Trophoblast cell (in vitro differentiated cells and primary cell): ENCODE results near the gene ULK4.
"Not testable (repeated sequence)": the region's sequence is repeated elsewhere in the genome, so short reads cannot be mapped to it uniquely, and the experiment has no call there.

Source experiments
- DNase-seq, 2 donors: peaks; one replicate each; pipeline ENCODE4 v3.0.0-alpha.2; 2016
- H2AFZ ChIP-seq: 2 replicates; pipeline ENCODE4 v1.6.1; 2013; ENCODE audit warnings: low read length, moderate library complexity, mild to moderate bottlenecking; ENCODE audit not compliant: insufficient read depth, poor library complexity
- H2AK5ac ChIP-seq: 2 replicates; pipeline ENCODE4 v1.6.1; 2013; ENCODE audit warnings: mild to moderate bottlenecking, low read length
- H2BK120ac ChIP-seq: 2 replicates; pipeline ENCODE4 v1.6.1; 2013; ENCODE audit warnings: low read length, mild to moderate bottlenecking, moderate library complexity; ENCODE audit not compliant: insufficient read depth, poor library complexity
- H2BK12ac ChIP-seq: 2 replicates; pipeline ENCODE4 v1.6.1; 2013; ENCODE audit warnings: mild to moderate bottlenecking, low read length, moderate library complexity
- H2BK5ac ChIP-seq: 2 replicates; pipeline ENCODE4 v1.6.1; 2013; ENCODE audit warnings: low read length, low read depth, moderate library complexity, mild to moderate bottlenecking; ENCODE audit not compliant: poor library complexity
- H3K14ac ChIP-seq: 2 replicates; pipeline ENCODE4 v1.6.1; 2013; ENCODE audit warnings: mild to moderate bottlenecking, low read length
- H3K18ac ChIP-seq: 2 replicates; pipeline ENCODE4 v1.6.1; 2013; ENCODE audit warnings: mild to moderate bottlenecking, low read length
- H3K23ac ChIP-seq: 2 replicates; pipeline ENCODE4 v1.6.1; 2013; ENCODE audit warnings: low read length
- H3K27ac ChIP-seq: 2 replicates; pipeline ENCODE4 v1.5.1; 2013; ENCODE audit warnings: low read depth, mild to moderate bottlenecking, inconsistent platforms, low read length, moderate library complexity
- H3K27me3 ChIP-seq: 2 replicates; pipeline ENCODE4 v1.6.1; 2013; ENCODE audit warnings: inconsistent platforms, mild to moderate bottlenecking, low read length, moderate library complexity; ENCODE audit not compliant: insufficient read depth
- H3K36me3 ChIP-seq, 2 experiments: 1 replicate in 1 of 2; 2 replicates in 1 of 2; pipeline ENCODE4 v1.6.1; 2013; ENCODE audit warnings: low read length in 2 of 2, mild to moderate bottlenecking in 2 of 2, moderate library complexity in 1 of 2; ENCODE audit not compliant: insufficient read depth in 2 of 2, control insufficient read depth in 1 of 2
- H3K4ac ChIP-seq: 2 replicates; pipeline ENCODE4 v1.6.1; 2013; ENCODE audit warnings: low read depth, mild to moderate bottlenecking, low read length, moderate library complexity
- H3K4me1 ChIP-seq, 2 experiments: 1 replicate in 1 of 2; 2 replicates in 1 of 2; pipeline ENCODE4 v1.6.1; 2013; ENCODE audit warnings: low read length in 2 of 2, mild to moderate bottlenecking in 2 of 2, moderate library complexity in 1 of 2; ENCODE audit not compliant: insufficient read depth in 2 of 2, control insufficient read depth in 1 of 2
- H3K4me2 ChIP-seq: 2 replicates; pipeline ENCODE4 v1.6.1; 2013; ENCODE audit warnings: inconsistent platforms, mild to moderate bottlenecking, low read length, moderate library complexity
- H3K4me3 ChIP-seq: 2 replicates; pipeline ENCODE4 v1.5.1; 2013; ENCODE audit warnings: mild to moderate bottlenecking, low read depth, low read length, inconsistent platforms
- H3K79me1 ChIP-seq: one replicate; pipeline ENCODE4 v1.6.1; 2013; ENCODE audit warnings: low read length
- H3K79me2 ChIP-seq: 2 replicates; pipeline ENCODE4 v1.6.1; 2013; ENCODE audit warnings: low read length, mild to moderate bottlenecking; ENCODE audit not compliant: control insufficient read depth, insufficient read depth, poor library complexity
- H3K9ac ChIP-seq: 2 replicates; pipeline ENCODE4 v1.6.1; 2013; ENCODE audit warnings: mild to moderate bottlenecking, low read length
- H3K9me3 ChIP-seq: 2 replicates; pipeline ENCODE4 v1.6.1; 2013; ENCODE audit warnings: low read depth, mild to moderate bottlenecking, control low read depth, inconsistent platforms, low read length; ENCODE audit not compliant: insufficient read depth
- H4K12ac ChIP-seq: 2 replicates; pipeline ENCODE4 v1.6.1; 2013; ENCODE audit warnings: low read depth, mild to moderate bottlenecking, low read length, moderate library complexity
- H4K8ac ChIP-seq: 2 replicates; pipeline ENCODE4 v1.6.1; 2013; ENCODE audit warnings: low read depth, mild to moderate bottlenecking, low read length, moderate library complexity
- H4K91ac ChIP-seq: one replicate; pipeline ENCODE4 v1.6.1; 2013; ENCODE audit warnings: low read depth, mild to moderate bottlenecking, low read length, moderate library complexity
- WGBS: extraction: QIAGEN DNeasy Blood & Tissue Kit; methylation state at CpG from one replicate; pipeline ENCODE4 v1.1.7; 2013; ENCODE audit warnings: missing lambda C conversion rate; ENCODE audit not compliant: insufficient read length, insufficient coverage; ENCODE audit errors: extremely low coverage; 5-methylcytosine and 5-hydroxymethylcytosine counted together

ULK4 gene

DNA sequence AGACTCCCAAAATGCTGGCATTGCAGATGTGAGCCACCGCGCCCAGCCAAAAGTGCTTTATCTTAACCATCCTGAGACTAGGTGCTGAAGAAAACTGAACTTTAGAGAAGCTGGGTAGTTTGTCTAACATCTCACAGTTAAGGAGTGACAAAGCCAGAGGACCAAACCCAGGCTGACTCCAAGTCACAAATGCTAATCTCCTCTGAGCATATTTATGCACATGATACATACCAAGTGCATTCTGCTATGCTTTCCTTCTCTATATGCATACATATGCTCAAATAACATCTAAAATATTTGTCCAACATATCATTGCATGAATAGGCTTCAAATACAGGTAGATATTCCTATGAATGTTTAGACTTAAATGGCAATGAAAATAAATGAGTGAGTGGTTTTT lies 505.7 kb downstream of the ULK4 start:
- no peak overlapping the region for H2BK5ac ChIP-seq
- H3K27me3 ChIP-seq: no peaks in the 10 kb centered on the region
- H4K91ac ChIP-seq: no peak overlapping the region
- no peak overlapping the region for H3K14ac ChIP-seq
- no peaks in the 10 kb centered on the region for H3K79me2 ChIP-seq
- H3K36me3 ChIP-seq: no peaks in the 10 kb centered on the region
- H2BK120ac ChIP-seq: no peak overlapping the region
- no peak overlapping the region for H3K23ac ChIP-seq
- H3K18ac ChIP-seq: no peak overlapping the region
- no peaks in the 10 kb centered on the region for H3K79me1 ChIP-seq
- no peak overlapping the region for H3K27ac ChIP-seq
- H3K4me3 ChIP-seq: no peak overlapping the region
- H3K4ac ChIP-seq: no peak overlapping the region
- H3K9me3 ChIP-seq: no peaks in the 10 kb centered on the region
- no peak overlapping the region for H2AFZ ChIP-seq
- no peak overlapping the region for H4K12ac ChIP-seq
- no peak overlapping the region for H3K9ac ChIP-seq
- H2BK12ac ChIP-seq: no peak overlapping the region
- no peak for DNase-seq
- WGBS: no CpG with 5 or more reads among the region's 2 CpGs
- H3K4me2 ChIP-seq: no peak overlapping the region
- no peak overlapping the region for H2AK5ac ChIP-seq
- peaks cover 0 to 2% of the 10 kb centered on the region in 2 experiments for H3K4me1 ChIP-seq
- no peak overlapping the region for H4K8ac ChIP-seq

DNA sequence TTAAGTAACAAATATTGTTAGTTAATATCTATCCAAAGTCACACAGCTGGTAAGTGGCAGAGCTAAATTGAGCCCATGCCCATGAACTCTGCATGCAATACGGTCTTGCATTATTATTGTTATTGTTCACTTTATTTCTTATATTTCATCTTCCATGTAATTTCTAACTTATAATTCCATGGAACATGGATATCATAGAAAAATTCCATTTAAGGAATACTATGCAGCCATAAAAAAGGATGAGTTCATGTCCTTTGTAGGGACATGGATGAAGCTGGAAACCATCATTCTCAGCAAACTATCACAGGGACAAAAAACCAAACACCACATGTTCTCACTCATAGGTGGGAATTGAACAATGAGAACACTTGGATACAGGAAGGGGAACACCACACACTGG lies 508.3 kb downstream of the ULK4 start:
- not testable (repeated sequence) for H3K27me3 ChIP-seq, H2AFZ ChIP-seq, H3K14ac ChIP-seq, H3K4ac ChIP-seq, H3K4me2 ChIP-seq, H2BK12ac ChIP-seq, H4K8ac ChIP-seq, H3K9me3 ChIP-seq, DNase-seq, H4K12ac ChIP-seq, H3K18ac ChIP-seq, H3K9ac ChIP-seq, H3K79me2 ChIP-seq, H3K23ac ChIP-seq, H3K79me1 ChIP-seq, H3K4me1 ChIP-seq, H3K36me3 ChIP-seq, H2BK120ac ChIP-seq, H2BK5ac ChIP-seq, H3K4me3 ChIP-seq, H3K27ac ChIP-seq, H4K91ac ChIP-seq, H2AK5ac ChIP-seq
- no CpG with 5 or more reads among the region's 1 CpG for WGBS

DNA sequence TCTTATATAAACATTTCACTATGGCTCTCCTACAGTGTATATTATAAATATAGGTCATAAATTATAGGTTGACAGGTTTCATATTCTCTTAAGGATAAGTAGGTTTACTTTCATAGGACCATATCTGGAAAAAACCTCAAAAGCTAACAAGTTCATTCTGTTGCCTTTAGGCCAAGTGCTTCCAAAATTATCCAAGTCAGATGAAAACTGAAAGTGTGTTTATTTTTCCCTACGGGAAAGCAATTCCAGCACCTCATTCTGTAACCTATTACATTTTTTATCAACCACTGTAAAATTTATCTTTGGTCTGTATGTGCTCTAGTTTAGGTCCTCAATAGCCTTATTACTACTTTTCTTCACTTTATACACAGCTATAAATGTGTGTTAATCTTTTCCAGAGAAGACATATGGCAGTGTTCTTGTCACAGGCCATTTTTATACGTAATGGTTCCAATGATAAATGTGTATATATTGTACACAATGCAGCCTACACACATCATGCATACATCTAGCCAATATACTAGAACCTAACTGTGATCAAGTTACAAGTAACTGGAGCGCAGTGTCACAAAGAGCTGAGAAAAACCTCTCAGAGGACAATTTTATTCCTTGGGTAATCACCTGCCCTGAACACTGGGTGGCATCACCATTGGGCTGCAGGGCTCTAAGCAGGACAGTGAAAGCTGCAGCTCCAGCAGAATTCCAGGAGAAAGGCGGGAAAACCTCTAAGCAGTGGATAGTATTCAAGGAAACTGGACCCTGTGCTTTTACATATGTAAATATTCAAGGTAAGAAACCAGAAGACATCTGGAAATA lies 511.3 kb downstream of the ULK4 start:
- Histone ChIP-seq H2BK120ac (no peak overlapping the region), H3K4me3 (no peak overlapping the region), H2BK12ac (no peak overlapping the region), H3K4ac (no peak overlapping the region), H3K4me1 (peaks cover 0 to 2% of the 10 kb centered on the region in 2 experiments), H3K36me3 (no peaks in the 10 kb centered on the region), H3K79me2 (no peaks in the 10 kb centered on the region), H4K12ac (no peak overlapping the region), H4K8ac (no peak overlapping the region), H3K4me2 (no peak overlapping the region), H3K14ac (no peak overlapping the region), H3K27ac (no peak overlapping the region), H3K79me1 (no peaks in the 10 kb centered on the region), H3K9ac (no peak overlapping the region), H3K27me3 (no peaks in the 10 kb centered on the region), H3K18ac (no peak overlapping the region), H2AK5ac (no peak overlapping the region), H2BK5ac (no peak overlapping the region), H3K9me3 (no peaks in the 10 kb centered on the region), H3K23ac (no peak overlapping the region), H2AFZ (no peak overlapping the region), H4K91ac (no peak overlapping the region)
- no CpG with 5 or more reads among the region's 4 CpGs for WGBS
- DNase-seq: no peak

DNA sequence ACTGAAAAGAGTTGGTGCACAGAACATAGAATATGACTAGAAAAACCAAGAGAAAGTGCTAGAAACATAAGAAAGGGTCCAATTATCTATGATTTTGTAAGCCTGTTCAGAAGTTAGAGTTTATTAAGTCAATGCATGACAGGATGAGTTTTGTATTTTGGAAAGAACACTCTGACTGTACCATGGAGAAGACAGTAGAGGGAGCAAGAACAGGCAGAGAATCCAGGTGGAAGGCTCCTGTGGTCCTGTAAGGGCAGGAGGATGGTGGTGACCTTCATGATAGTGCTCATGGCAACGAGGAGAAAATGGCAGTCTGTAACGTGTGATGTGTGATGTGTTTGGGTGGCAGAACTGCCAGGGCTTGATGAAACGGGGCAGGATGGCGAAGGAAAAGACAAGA lies 513.5 kb downstream of the ULK4 start:
- no CpG with 5 or more reads among the region's 4 CpGs for WGBS
- no peak overlapping the region for H3K18ac ChIP-seq

More for the DNA sequence above, 513.5 kb downstream of the ULK4 start:
- H3K9me3 ChIP-seq: no peaks in the 10 kb centered on the region
- no peak overlapping the region for H4K91ac ChIP-seq
- no peak overlapping the region for H3K4ac ChIP-seq
- no peak overlapping the region for H2BK12ac ChIP-seq
- no peak overlapping the region for H2BK120ac ChIP-seq
- DNase-seq: no peak
- no peaks in the 10 kb centered on the region for H3K27me3 ChIP-seq
- no peaks in the 10 kb centered on the region for H3K79me1 ChIP-seq
- H3K79me2 ChIP-seq: no peaks in the 10 kb centered on the region
- no peak overlapping the region for H2AFZ ChIP-seq
- H3K4me1 ChIP-seq: no peaks in the 10 kb centered on the region
- H3K4me3 ChIP-seq: no peak overlapping the region
- no peak overlapping the region for H4K8ac ChIP-seq
- H2BK5ac ChIP-seq: no peak overlapping the region
- no peak overlapping the region for H3K4me2 ChIP-seq
- no peak overlapping the region for H4K12ac ChIP-seq
- no peak overlapping the region for H3K27ac ChIP-seq
- H3K36me3 ChIP-seq: no peaks in the 10 kb centered on the region
- H3K9ac ChIP-seq: no peak overlapping the region
- H3K23ac ChIP-seq: no peak overlapping the region
- H2AK5ac ChIP-seq: no peak overlapping the region
- no peak overlapping the region for H3K14ac ChIP-seq
